ENCODE results near the gene PARP4. TPM values are rescaled to one million over a fixed set of nuclear protein-coding genes. Genes with fewer than 3 reads are reported as not detected.
A peak's percentile ranks its signal among the peaks of the same experiment; 100 is the strongest.
"Not testable (repeated sequence)": the region's sequence is repeated elsewhere in the genome, so short reads cannot be mapped to it uniquely, and the experiment has no call there.

The PARP4 gene
- total and polyA plus RNA-seq, 2 donors = 24.7 to 29.0 TPM

GRCh38 chr13:24463078-24463477 is 49.5 kb downstream of the PARP4 start:
- Histone ChIP-seq H3K4me1 (ENCODE audit: control insufficient read depth in 2 of 2, insufficient read depth in 2 of 2, low read length in 2 of 2) (no peaks in the 10 kb centered on the region), H3K4me3 (ENCODE audit: low read length in 2 of 2) (no peak overlapping the region), H3K27me3 (ENCODE audit: control insufficient read depth in 2 of 2, insufficient read depth in 1 of 2, low read length in 1 of 2) (no peaks in the 10 kb centered on the region), H3K9me3 (ENCODE audit: control insufficient read depth in 2 of 2, insufficient read depth in 1 of 2, low read length in 1 of 2) (no peaks in the 10 kb centered on the region), H3K36me3 (ENCODE audit: control insufficient read depth in 2 of 2, insufficient read depth in 2 of 2, low read length in 1 of 2) (peaks cover 14 to 18% of the 10 kb centered on the region in 2 donors), H3K27ac (ENCODE audit: low read depth in 1 of 2, low read length in 1 of 2) (no peak overlapping the region)
- no peak for DNase-seq (ENCODE audit: low read depth in 6 of 9, low spot score in 9 of 9)
- WGBS = 98% methylated on average over 2 of the region's 2 CpGs

GRCh38 chr13:24460256-24460655 is 52.3 kb downstream of the PARP4 start:
- Histone ChIP-seq H3K27me3 (ENCODE audit: control insufficient read depth in 2 of 2, insufficient read depth in 1 of 2, low read length in 1 of 2) (no peaks in the 10 kb centered on the region), H3K36me3 (ENCODE audit: control insufficient read depth in 2 of 2, insufficient read depth in 2 of 2, low read length in 1 of 2) (peaks cover 24 to 30% of the 10 kb centered on the region in 2 donors), H3K4me1 (ENCODE audit: control insufficient read depth in 2 of 2, insufficient read depth in 2 of 2, low read length in 2 of 2) (no peaks in the 10 kb centered on the region), H3K4me3 (ENCODE audit: low read length in 2 of 2) (no peak overlapping the region), H3K9me3 (ENCODE audit: control insufficient read depth in 2 of 2, insufficient read depth in 1 of 2, low read length in 1 of 2) (no peaks in the 10 kb centered on the region), H3K27ac (ENCODE audit: low read depth in 1 of 2, low read length in 1 of 2) (no peak overlapping the region)
- DNase-seq (ENCODE audit: low read depth in 6 of 9, low spot score in 9 of 9) = no peak
- WGBS = 93% methylated on average over 6 of the region's 6 CpGs

GRCh38 chr13:24459726-24460125 is 52.9 kb downstream of the PARP4 start:
- H3K36me3 ChIP-seq (ENCODE audit: control insufficient read depth in 2 of 2, insufficient read depth in 2 of 2, low read length in 1 of 2) = peaks cover 28 to 35% of the 10 kb centered on the region in 2 donors

GRCh38 chr13:24459234-24459633 is 53.3 kb downstream of the PARP4 start:
- peak in 2 of 9 donors; percentile 4 to 21 for DNase-seq (ENCODE audit: low read depth in 6 of 9, low spot score in 9 of 9)
- Histone ChIP-seq H3K4me3 (ENCODE audit: low read length in 2 of 2) (no peak overlapping the region), H3K9me3 (ENCODE audit: control insufficient read depth in 2 of 2, insufficient read depth in 1 of 2, low read length in 1 of 2) (no peaks in the 10 kb centered on the region), H3K36me3 (ENCODE audit: control insufficient read depth in 2 of 2, insufficient read depth in 2 of 2, low read length in 1 of 2) (peaks cover 33 to 40% of the 10 kb centered on the region in 2 donors), H3K4me1 (ENCODE audit: control insufficient read depth in 2 of 2, insufficient read depth in 2 of 2, low read length in 2 of 2) (no peaks in the 10 kb centered on the region), H3K27ac (ENCODE audit: low read depth in 1 of 2, low read length in 1 of 2) (no peak overlapping the region), H3K27me3 (ENCODE audit: control insufficient read depth in 2 of 2, insufficient read depth in 1 of 2, low read length in 1 of 2) (no peaks in the 10 kb centered on the region)
- WGBS = 77% methylated on average over 2 of the region's 2 CpGs

More at GRCh38 chr13:24459726-24460125, 52.9 kb downstream of the PARP4 start:
- H3K27me3 ChIP-seq (ENCODE audit: control insufficient read depth in 2 of 2, insufficient read depth in 1 of 2, low read length in 1 of 2) = no peaks in the 10 kb centered on the region
- H3K9me3 ChIP-seq (ENCODE audit: control insufficient read depth in 2 of 2, insufficient read depth in 1 of 2, low read length in 1 of 2) = no peaks in the 10 kb centered on the region
- no peak for DNase-seq (ENCODE audit: low read depth in 6 of 9, low spot score in 9 of 9)
- WGBS = 93% methylated on average over 3 of the region's 3 CpGs
- no peak overlapping the region for H3K4me3 ChIP-seq (ENCODE audit: low read length in 2 of 2)
- H3K4me1 ChIP-seq (ENCODE audit: control insufficient read depth in 2 of 2, insufficient read depth in 2 of 2, low read length in 2 of 2) = no peaks in the 10 kb centered on the region
- H3K27ac ChIP-seq (ENCODE audit: low read depth in 1 of 2, low read length in 1 of 2) = no peak overlapping the region

GRCh38 chr13:24458736-24459135 is 53.8 kb downstream of the PARP4 start:
- H3K4me3 ChIP-seq (ENCODE audit: low read length in 2 of 2) = no peak overlapping the region
- no peak overlapping the region for H3K27ac ChIP-seq (ENCODE audit: low read depth in 1 of 2, low read length in 1 of 2)
- 91% methylated on average over 4 of the region's 4 CpGs for WGBS
- no peaks in the 10 kb centered on the region for H3K27me3 ChIP-seq (ENCODE audit: control insufficient read depth in 2 of 2, insufficient read depth in 1 of 2, low read length in 1 of 2)
- no peaks in the 10 kb centered on the region for H3K9me3 ChIP-seq (ENCODE audit: control insufficient read depth in 2 of 2, insufficient read depth in 1 of 2, low read length in 1 of 2)
- no peaks in the 10 kb centered on the region for H3K4me1 ChIP-seq (ENCODE audit: control insufficient read depth in 2 of 2, insufficient read depth in 2 of 2, low read length in 2 of 2)
- H3K36me3 ChIP-seq (ENCODE audit: control insufficient read depth in 2 of 2, insufficient read depth in 2 of 2, low read length in 1 of 2) = peaks cover 37 to 45% of the 10 kb centered on the region in 2 donors
- DNase-seq (ENCODE audit: low read depth in 6 of 9, low spot score in 9 of 9) = no peak

GRCh38 chr13:24456396-24456795 is 56.2 kb downstream of the PARP4 start:
- no peak overlapping the region for H3K4me3 ChIP-seq (ENCODE audit: low read length in 2 of 2)
- peaks cover 54 to 59% of the 10 kb centered on the region in 2 donors for H3K36me3 ChIP-seq (ENCODE audit: control insufficient read depth in 2 of 2, insufficient read depth in 2 of 2, low read length in 1 of 2)
- H3K4me1 ChIP-seq (ENCODE audit: control insufficient read depth in 2 of 2, insufficient read depth in 2 of 2, low read length in 2 of 2) = no peaks in the 10 kb centered on the region
- no peaks in the 10 kb centered on the region for H3K9me3 ChIP-seq (ENCODE audit: control insufficient read depth in 2 of 2, insufficient read depth in 1 of 2, low read length in 1 of 2)
- 98% methylated on average over 8 of the region's 8 CpGs for WGBS
- no peak for DNase-seq (ENCODE audit: low read depth in 6 of 9, low spot score in 9 of 9)
- no peak overlapping the region for H3K27ac ChIP-seq (ENCODE audit: low read depth in 1 of 2, low read length in 1 of 2)
- no peaks in the 10 kb centered on the region for H3K27me3 ChIP-seq (ENCODE audit: control insufficient read depth in 2 of 2, insufficient read depth in 1 of 2, low read length in 1 of 2)

GRCh38 chr13:24454056-24454455 is 58.5 kb downstream of the PARP4 start:
- DNase-seq (ENCODE audit: low read depth in 6 of 9, low spot score in 9 of 9) = no peak
- Histone ChIP-seq H3K9me3 (ENCODE audit: control insufficient read depth in 2 of 2, insufficient read depth in 1 of 2, low read length in 1 of 2) (no peaks in the 10 kb centered on the region), H3K4me3 (ENCODE audit: low read length in 2 of 2) (no peak overlapping the region), H3K27me3 (ENCODE audit: control insufficient read depth in 2 of 2, insufficient read depth in 1 of 2, low read length in 1 of 2) (no peaks in the 10 kb centered on the region), H3K27ac (ENCODE audit: low read depth in 1 of 2, low read length in 1 of 2) (no peak overlapping the region), H3K36me3 (ENCODE audit: control insufficient read depth in 2 of 2, insufficient read depth in 2 of 2, low read length in 1 of 2) (peaks cover 60 to 64% of the 10 kb centered on the region in 2 donors), H3K4me1 (ENCODE audit: control insufficient read depth in 2 of 2, insufficient read depth in 2 of 2, low read length in 2 of 2) (no peaks in the 10 kb centered on the region)
- 98% methylated on average over 6 of the region's 6 CpGs for WGBS

GRCh38 chr13:24452044-24452443 is 60.5 kb downstream of the PARP4 start:
- Histone ChIP-seq H3K27me3 (ENCODE audit: control insufficient read depth in 2 of 2, insufficient read depth in 1 of 2, low read length in 1 of 2) (no peaks in the 10 kb centered on the region), H3K9me3 (ENCODE audit: control insufficient read depth in 2 of 2, insufficient read depth in 1 of 2, low read length in 1 of 2) (no peaks in the 10 kb centered on the region), H3K36me3 (ENCODE audit: control insufficient read depth in 2 of 2, insufficient read depth in 2 of 2, low read length in 1 of 2) (peaks cover 67 to 71% of the 10 kb centered on the region in 2 donors), H3K27ac (ENCODE audit: low read depth in 1 of 2, low read length in 1 of 2) (no peak overlapping the region), H3K4me3 (ENCODE audit: low read length in 2 of 2) (no peak overlapping the region), H3K4me1 (ENCODE audit: control insufficient read depth in 2 of 2, insufficient read depth in 2 of 2, low read length in 2 of 2) (no peaks in the 10 kb centered on the region)
- 99% methylated on average over 9 of the region's 9 CpGs for WGBS
- DNase-seq (ENCODE audit: low read depth in 6 of 9, low spot score in 9 of 9) = no peak

GRCh38 chr13:24450530-24450929 is 62.0 kb downstream of the PARP4 start:
- 95% methylated on average over 6 of the region's 6 CpGs for WGBS
- H3K27me3 ChIP-seq (ENCODE audit: control insufficient read depth in 2 of 2, insufficient read depth in 1 of 2, low read length in 1 of 2) = no peaks in the 10 kb centered on the region
- no peak for DNase-seq (ENCODE audit: low read depth in 6 of 9, low spot score in 9 of 9)
- H3K27ac ChIP-seq (ENCODE audit: low read depth in 1 of 2, low read length in 1 of 2) = no peak overlapping the region
- H3K4me1 ChIP-seq (ENCODE audit: control insufficient read depth in 2 of 2, insufficient read depth in 2 of 2, low read length in 2 of 2) = no peaks in the 10 kb centered on the region
- H3K9me3 ChIP-seq (ENCODE audit: control insufficient read depth in 2 of 2, insufficient read depth in 1 of 2, low read length in 1 of 2) = no peaks in the 10 kb centered on the region
- peaks cover 65 to 67% of the 10 kb centered on the region in 2 donors for H3K36me3 ChIP-seq (ENCODE audit: control insufficient read depth in 2 of 2, insufficient read depth in 2 of 2, low read length in 1 of 2)
- H3K4me3 ChIP-seq (ENCODE audit: low read length in 2 of 2) = no peak overlapping the region

- H3K4me1 ChIP-seq (ENCODE audit: control insufficient read depth in 2 of 2, insufficient read depth in 2 of 2, low read length in 2 of 2); DNase-seq (ENCODE audit: low read depth in 6 of 9, low spot score in 9 of 9); H3K9me3 ChIP-seq (ENCODE audit: control insufficient read depth in 2 of 2, insufficient read depth in 1 of 2, low read length in 1 of 2); H3K27ac ChIP-seq (ENCODE audit: low read depth in 1 of 2, low read length in 1 of 2); H3K4me3 ChIP-seq (ENCODE audit: low read length in 2 of 2); H3K27me3 ChIP-seq (ENCODE audit: control insufficient read depth in 2 of 2, insufficient read depth in 1 of 2, low read length in 1 of 2): not testable (repeated sequence)
- peaks cover 35 to 41% of the 10 kb centered on the region in 2 donors for H3K36me3 ChIP-seq (ENCODE audit: control insufficient read depth in 2 of 2, insufficient read depth in 2 of 2, low read length in 1 of 2)
- WGBS = 98% methylated on average over 9 of the region's 9 CpGs
Observed at GRCh38 chr13:24444851-24445250, 67.7 kb downstream of the PARP4 start.
